Loucy (cell line): ENCODE data around the gene HMCES.

Source experiments
- H2AFZ ChIP-seq: fragments of 200-600 bp; sonication (generic); 2 replicates; pipeline ENCODE4 v1.6.0; 2016; ENCODE audit warnings: antibody characterized with exemption, mild to moderate bottlenecking, low read length, moderate library complexity
- H3F3A ChIP-seq: fragments of 200-600 bp; 2 replicates; pipeline ENCODE4 v1.6.0; 2016; ENCODE audit warnings: antibody characterized with exemption, low read depth, mild to moderate bottlenecking
- H3K27me3 ChIP-seq: fragments of 200-600 bp; sonication (generic); 2 replicates; pipeline ENCODE4 v1.6.1; 2014; ENCODE audit warnings: low read length, mild to moderate bottlenecking; ENCODE audit not compliant: insufficient read depth, poor library complexity, severe bottlenecking
- H3K36me3 ChIP-seq: fragments of 200-600 bp; sonication (generic); 2 replicates; pipeline ENCODE4 v1.6.1; 2016; ENCODE audit warnings: low read length; ENCODE audit not compliant: insufficient read depth
- H3K4me1 ChIP-seq: fragments of 200-600 bp; sonication (generic); 2 replicates; pipeline ENCODE4 v1.5.1; 2014; ENCODE audit warnings: low read length, mild to moderate bottlenecking; ENCODE audit not compliant: insufficient read depth, poor library complexity, severe bottlenecking
- H3K4me2 ChIP-seq: fragments of 200-600 bp; sonication (generic); 2 replicates; pipeline ENCODE4 v1.6.0; 2014; ENCODE audit warnings: antibody characterized with exemption, low read length, low read depth, mild to moderate bottlenecking; ENCODE audit not compliant: poor library complexity, severe bottlenecking
- H3K4me3 ChIP-seq: fragments of 200-600 bp; sonication (generic); 2 replicates; pipeline ENCODE4 v1.5.1; 2014; ENCODE audit warnings: low read length, mild to moderate bottlenecking, mixed read lengths; ENCODE audit not compliant: poor library complexity, severe bottlenecking
- H3K79me2 ChIP-seq: fragments of 200-600 bp; sonication (generic); 2 replicates; pipeline ENCODE4 v1.6.1; 2014; ENCODE audit warnings: low read length; ENCODE audit not compliant: insufficient read depth
- H3K9ac ChIP-seq: fragments of 200-600 bp; sonication (generic); 2 replicates; pipeline ENCODE4 v1.6.0; 2014; ENCODE audit warnings: mild to moderate bottlenecking, low read depth, low read length, moderate library complexity; ENCODE audit not compliant: poor library complexity, severe bottlenecking
- H3K9me2 ChIP-seq: fragments of 200-600 bp; sonication (generic); replicated peaks from 2 replicates; pipeline ENCODE4 v1.6.1; 2016; ENCODE audit warnings: low read depth, low read length, mixed read lengths
- H3K9me3 ChIP-seq: fragments of 200-600 bp; sonication (generic); 2 replicates; pipeline ENCODE4 v1.6.1; 2014; ENCODE audit warnings: mild to moderate bottlenecking, antibody characterized with exemption, low read length, low read depth; ENCODE audit not compliant: insufficient read depth
- H4K20me1 ChIP-seq: fragments of 200-600 bp; sonication (generic); 2 replicates; pipeline ENCODE4 v1.6.0; 2014; ENCODE audit warnings: antibody characterized with exemption, low read length, mild to moderate bottlenecking; ENCODE audit not compliant: insufficient read depth, poor library complexity, severe bottlenecking
- CTCF ChIP-seq: fragments of 200-600 bp; sonication (generic); conservative IDR thresholded peaks from 2 replicates; pipeline ENCODE4 v1.5.1; 2014; ENCODE audit warnings: mild to moderate bottlenecking, antibody characterized with exemption, low read length
- EZH2phosphoT487 ChIP-seq: fragments of 200-600 bp; IDR thresholded peaks from 2 replicates; pipeline ENCODE4 v1.6.1; 2018; ENCODE audit warnings: antibody characterized with exemption, mild to moderate bottlenecking, moderate library complexity, borderline replicate concordance

Gene HMCES

GRCh38 chr3:129257609-129258008 lies 21.1 kb upstream of the HMCES start:
- no peak overlapping the region for H3K4me3 ChIP-seq
- H3F3A ChIP-seq = no peaks in the 10 kb centered on the region
- H3K36me3 ChIP-seq = peaks cover 79% of the 10 kb centered on the region; the same call in 1 of the 2 replicates
- H2AFZ ChIP-seq = no peak overlapping the region
- H3K4me2 ChIP-seq = no peak overlapping the region
- H4K20me1 ChIP-seq = no peaks in the 10 kb centered on the region
- H3K9ac ChIP-seq = no peak overlapping the region
- no peaks in the 10 kb centered on the region for H3K9me2 ChIP-seq
- no peaks in the 10 kb centered on the region; the same call in 1 of the 2 replicates for H3K79me2 ChIP-seq
- H3K27me3 ChIP-seq = no peaks in the 10 kb centered on the region
- no peak for TF ChIP-seq CTCF
- no peak for TF ChIP-seq EZH2phosphoT487
- no peaks in the 10 kb centered on the region for H3K9me3 ChIP-seq
- peaks cover 4% of the 10 kb centered on the region for H3K4me1 ChIP-seq

GRCh38 chr3:129259612-129260477 lies 18.8 kb upstream of the HMCES start:
- H3K9me2 ChIP-seq = no peaks in the 10 kb centered on the region
- H3K9me3 ChIP-seq = no peaks in the 10 kb centered on the region
- no peaks in the 10 kb centered on the region for H3F3A ChIP-seq
- TF ChIP-seq CTCF (no peak), EZH2phosphoT487 (no peak)
- H3K4me1 ChIP-seq = no peaks in the 10 kb centered on the region
- no peak overlapping the region for H3K4me2 ChIP-seq
- H2AFZ ChIP-seq = no peak overlapping the region
- H3K4me3 ChIP-seq = no peak overlapping the region
- H3K27me3 ChIP-seq = no peaks in the 10 kb centered on the region
- no peaks in the 10 kb centered on the region for H4K20me1 ChIP-seq
- no peak overlapping the region for H3K9ac ChIP-seq
- H3K79me2 ChIP-seq = no peaks in the 10 kb centered on the region
- peaks cover 85% of the 10 kb centered on the region; the same call in 1 of the 2 replicates for H3K36me3 ChIP-seq

- no peaks in the 10 kb centered on the region for H3K9me2 ChIP-seq
- H3K9ac ChIP-seq = no peak overlapping the region
- no peak overlapping the region for H3K4me3 ChIP-seq
- no peaks in the 10 kb centered on the region for H3K79me2 ChIP-seq
- no peak for TF ChIP-seq EZH2phosphoT487
- no peak for TF ChIP-seq CTCF
- H4K20me1 ChIP-seq = no peaks in the 10 kb centered on the region
- H3K27me3 ChIP-seq = no peaks in the 10 kb centered on the region
- no peak overlapping the region for H2AFZ ChIP-seq
- no peaks in the 10 kb centered on the region for H3F3A ChIP-seq
- no peaks in the 10 kb centered on the region for H3K9me3 ChIP-seq
- no peak overlapping the region for H3K4me2 ChIP-seq
- no peaks in the 10 kb centered on the region for H3K4me1 ChIP-seq
- H3K36me3 ChIP-seq = peaks cover 87% of the 10 kb centered on the region; the same call in 1 of the 2 replicates
Observed at GRCh38 chr3:129260606-129261005, 18.1 kb upstream of the HMCES start.
